ENCODE results near the gene DDR1.

The DDR1 gene

DNA sequence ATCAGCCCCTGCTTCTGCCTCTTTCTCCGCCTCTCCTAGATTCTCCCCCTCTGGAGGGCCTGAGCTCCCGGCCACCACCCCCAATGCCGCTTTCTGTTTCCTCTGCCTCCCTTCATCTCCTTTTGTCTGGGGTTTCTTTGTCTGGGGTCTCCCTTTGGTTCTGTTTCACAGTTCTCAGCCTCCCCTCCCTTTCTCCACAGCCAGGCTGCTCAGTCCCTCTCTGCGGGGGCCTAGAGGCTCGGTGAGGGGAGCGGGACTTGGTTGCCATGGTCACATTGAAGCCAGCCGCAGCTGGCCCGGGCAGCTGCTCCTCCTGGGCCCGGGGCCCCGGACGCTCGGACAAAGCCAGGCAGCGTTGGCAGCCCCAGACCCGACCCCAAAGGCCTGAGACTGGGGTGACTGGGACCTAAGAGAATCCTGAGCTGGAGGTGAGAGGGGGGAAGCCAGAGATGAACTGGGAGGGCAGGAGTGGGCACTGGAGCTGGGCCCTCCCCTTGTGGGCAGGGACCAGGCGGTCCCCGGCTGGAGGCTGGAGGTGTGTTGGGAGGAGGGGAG lies 3.5 kb upstream of the DDR1 start:
- TF ChIP-seq RARB (CRISPR knock-in tag; IDR thresholded peaks at IDR 0.05) (no peak), PPARA (CRISPR knock-in tag; IDR thresholded peaks at IDR 0.05; ENCODE audit: borderline replicate concordance) (no peak), ZFP30 (CRISPR knock-in tag; IDR thresholded peaks at IDR 0.05) (no peak), ZC3H10 (CRISPR knock-in tag; IDR thresholded peaks at IDR 0.05) (no peak), ZNF8 (CRISPR knock-in tag; IDR thresholded peaks at IDR 0.05) (no peak)
- ATAC-seq: no peak

GRCh38 chr6:30881392-30882203 lies 2.7 kb upstream of the DDR1 start:
- TF ChIP-seq RARB (CRISPR knock-in tag; IDR thresholded peaks at IDR 0.05) (no peak), ZNF565 (CRISPR knock-in tag; conservative IDR thresholded peaks at IDR 0.05; ENCODE audit: low read depth) (no peak), PATZ1 (CRISPR knock-in tag; IDR thresholded peaks at IDR 0.05; ENCODE audit: borderline replicate concordance) (no peak), ZNF8 (CRISPR knock-in tag; IDR thresholded peaks at IDR 0.05) (no peak), CREB5 (CRISPR knock-in tag; IDR thresholded peaks at IDR 0.05; ENCODE audit: low read depth) (no peak), ZC3H10 (CRISPR knock-in tag; IDR thresholded peaks at IDR 0.05) (no peak), GLIS3 (CRISPR knock-in tag; IDR thresholded peaks at IDR 0.05) (no peak)
- ATAC-seq: no peak

- ATAC-seq: no peak
- TF ChIP-seq OSR1 (CRISPR knock-in tag; IDR thresholded peaks at IDR 0.05): no peak
- TF ChIP-seq SNAI2 (CRISPR knock-in tag; IDR thresholded peaks at IDR 0.05): no peak
- no peak for TF ChIP-seq ZFP3 (CRISPR knock-in tag; IDR thresholded peaks at IDR 0.05)
- no peak for TF ChIP-seq ARNTL (CRISPR knock-in tag; IDR thresholded peaks at IDR 0.05; ENCODE audit: borderline replicate concordance, low read depth)
- no peak for TF ChIP-seq ZNF565 (CRISPR knock-in tag; conservative IDR thresholded peaks at IDR 0.05; ENCODE audit: low read depth)
- TF ChIP-seq ZNF70 (CRISPR knock-in tag; IDR thresholded peaks at IDR 0.05): no peak
- TF ChIP-seq ZFP30 (CRISPR knock-in tag; IDR thresholded peaks at IDR 0.05): no peak
- no peak for TF ChIP-seq RARB (CRISPR knock-in tag; IDR thresholded peaks at IDR 0.05)
- TF ChIP-seq GLIS3 (CRISPR knock-in tag; IDR thresholded peaks at IDR 0.05): no peak
- no peak for TF ChIP-seq POU6F1 (CRISPR knock-in tag; IDR thresholded peaks at IDR 0.05; ENCODE audit: borderline replicate concordance, low read depth)
Measured at GRCh38 chr6:30882204-30882758, 2.0 kb upstream of the DDR1 start.

GRCh38 chr6:30882759-30883684 lies 1.3 kb upstream of the DDR1 start:
- TF ChIP-seq RARB (CRISPR knock-in tag; IDR thresholded peaks at IDR 0.05): no peak
- no peak for TF ChIP-seq ZNF565 (CRISPR knock-in tag; conservative IDR thresholded peaks at IDR 0.05; ENCODE audit: low read depth)
- TF ChIP-seq CREB5 (CRISPR knock-in tag; IDR thresholded peaks at IDR 0.05; ENCODE audit: low read depth): no peak
- no peak for TF ChIP-seq TSHZ2 (CRISPR knock-in tag; IDR thresholded peaks at IDR 0.05)
- no peak for TF ChIP-seq ZFP3 (CRISPR knock-in tag; IDR thresholded peaks at IDR 0.05)
- no peak for TF ChIP-seq POU6F1 (CRISPR knock-in tag; IDR thresholded peaks at IDR 0.05; ENCODE audit: borderline replicate concordance, low read depth)
- no peak for TF ChIP-seq GLIS3 (CRISPR knock-in tag; IDR thresholded peaks at IDR 0.05)
- no peak for TF ChIP-seq TOX (CRISPR knock-in tag; IDR thresholded peaks at IDR 0.05; ENCODE audit: borderline replicate concordance)
- no peak for TF ChIP-seq ISL1 (CRISPR knock-in tag; IDR thresholded peaks at IDR 0.05)
- no peak for TF ChIP-seq SNAI2 (CRISPR knock-in tag; IDR thresholded peaks at IDR 0.05)
- no peak for TF ChIP-seq ZNF8 (CRISPR knock-in tag; IDR thresholded peaks at IDR 0.05)
- ATAC-seq: no peak
